ENCODE measurements around the gene KAZN.
A peak's percentile ranks its signal among the peaks of the same experiment; 100 is the strongest.

Gene KAZN

GRCh38 chr1:15154480-15155036 lies 556.1 kb downstream of the KAZN start:
- DNase-seq, result peak; percentile 70

- DNase-seq, result no peak
These were observed 556.7 kb downstream of the KAZN start for GRCh38 chr1:15155191-15155590.

GRCh38 chr1:15155888-15156741 lies 557.6 kb downstream of the KAZN start:
- DNase-seq, result peak; percentile 94

GRCh38 chr1:15156807-15157380 lies 558.4 kb downstream of the KAZN start:
- peak; percentile 63 for DNase-seq

GRCh38 chr1:15157524-15158399 lies 559.3 kb downstream of the KAZN start:
- no peak for DNase-seq

GRCh38 chr1:15158506-15159165 lies 560.2 kb downstream of the KAZN start:
- DNase-seq, result no peak

GRCh38 chr1:15159166-15159555 lies 560.7 kb downstream of the KAZN start:
- no peak for DNase-seq

GRCh38 chr1:15160626-15161025 lies 562.1 kb downstream of the KAZN start:
- DNase-seq, result peak; percentile 77

- DNase-seq, result no peak
These were observed 568.9 kb downstream of the KAZN start for GRCh38 chr1:15167386-15167785.

Data from NCI-H82 (cell line).